Testis (tissue), 2 donors: ENCODE measurements around the gene RGS17.

Experiments
- POLR2A ChIP-seq: fragments of 450-650 bp; IDR thresholded peaks from one replicate; pipeline ENCODE4 v1.6.1; 2017; ENCODE audit warnings: antibody characterized with exemption, mild to moderate bottlenecking, moderate library complexity
- TF ChIP-seq, protein P1 (sequence below), 3 experiments: fragments of 450-650 bp in 2 of 3; fragments of 200-600 bp in 1 of 3; sonication (generic) in 1 of 3; IDR thresholded peaks; one replicate each; pipeline ENCODE4 v1.5.1; 2016 to 2019; ENCODE audit warnings: antibody characterized with exemption in 3 of 3, mild to moderate bottlenecking in 2 of 3, moderate library complexity in 1 of 3

DNA sequence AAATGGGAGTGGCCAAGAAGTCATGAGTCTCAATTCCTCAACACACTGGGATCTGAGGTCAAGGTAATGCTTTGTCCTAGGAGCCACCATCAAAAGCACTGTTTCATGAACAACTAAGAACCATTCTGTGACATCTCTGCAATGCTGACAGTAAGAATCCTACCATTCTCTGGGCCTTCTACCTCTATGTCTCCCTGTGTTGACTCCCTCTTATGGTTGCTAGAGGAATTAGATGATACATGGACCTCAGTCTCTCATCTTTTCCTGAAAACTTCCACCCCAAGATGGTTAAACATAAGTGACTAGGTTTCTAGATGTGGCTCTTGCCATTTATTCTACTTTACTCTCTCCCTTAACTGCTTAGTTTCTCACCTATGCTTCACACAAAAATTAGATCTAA is 137.7 kb downstream of the RGS17 start:
- TF ChIP-seq, protein P1, sequence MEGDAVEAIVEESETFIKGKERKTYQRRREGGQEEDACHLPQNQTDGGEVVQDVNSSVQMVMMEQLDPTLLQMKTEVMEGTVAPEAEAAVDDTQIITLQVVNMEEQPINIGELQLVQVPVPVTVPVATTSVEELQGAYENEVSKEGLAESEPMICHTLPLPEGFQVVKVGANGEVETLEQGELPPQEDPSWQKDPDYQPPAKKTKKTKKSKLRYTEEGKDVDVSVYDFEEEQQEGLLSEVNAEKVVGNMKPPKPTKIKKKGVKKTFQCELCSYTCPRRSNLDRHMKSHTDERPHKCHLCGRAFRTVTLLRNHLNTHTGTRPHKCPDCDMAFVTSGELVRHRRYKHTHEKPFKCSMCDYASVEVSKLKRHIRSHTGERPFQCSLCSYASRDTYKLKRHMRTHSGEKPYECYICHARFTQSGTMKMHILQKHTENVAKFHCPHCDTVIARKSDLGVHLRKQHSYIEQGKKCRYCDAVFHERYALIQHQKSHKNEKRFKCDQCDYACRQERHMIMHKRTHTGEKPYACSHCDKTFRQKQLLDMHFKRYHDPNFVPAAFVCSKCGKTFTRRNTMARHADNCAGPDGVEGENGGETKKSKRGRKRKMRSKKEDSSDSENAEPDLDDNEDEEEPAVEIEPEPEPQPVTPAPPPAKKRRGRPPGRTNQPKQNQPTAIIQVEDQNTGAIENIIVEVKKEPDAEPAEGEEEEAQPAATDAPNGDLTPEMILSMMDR (IDR thresholded peaks at IDR 0.05), result no peak
- no peak for TF ChIP-seq POLR2A
